ENCODE data around the gene GALE. TPM values are rescaled to one million over a fixed set of nuclear protein-coding genes. Genes with fewer than 3 reads are reported as not detected.

GALE gene
- total RNA-seq, 1 donor from 2014 or later = 131 TPM

- no peak for DNase-seq (ENCODE audit: low read depth)
- H3K4me3 ChIP-seq (ENCODE audit: low read depth, low read length) = peak within 1 kb of the TSS; percentile 95
- TF ChIP-seq CTCF (conservative IDR thresholded peaks at IDR 0.05; ENCODE audit: low read depth, low read length) = no peak
These were observed 22.4 kb downstream of the GALE start, which contains the start of gene PITHD1 for GRCh38 chr1:23777979-23778814. Gene PITHD1 (plus strand): TSS chr1:23778418. CDS start chr1:23778516, 98 bp downstream.

- no peak for TF ChIP-seq CTCF (conservative IDR thresholded peaks at IDR 0.05; ENCODE audit: low read depth, low read length)
- no peak overlapping the region for H3K4me3 ChIP-seq (ENCODE audit: low read depth, low read length)
These were observed 24.3 kb downstream of the GALE start for GRCh38 chr1:23776217-23776616.

GRCh38 chr1:23774174-23774880 lies 26.2 kb downstream of the GALE start:
- no peak for DNase-seq (ENCODE audit: low read depth)
- no peak overlapping the region for H3K4me3 ChIP-seq (ENCODE audit: low read depth, low read length)
- TF ChIP-seq CTCF (conservative IDR thresholded peaks at IDR 0.05; ENCODE audit: low read depth, low read length) = no peak

More at GRCh38 chr1:23776217-23776616, 24.3 kb downstream of the GALE start:
- DNase-seq (ENCODE audit: low read depth) = no peak

- H3K4me3 ChIP-seq (ENCODE audit: low read depth, low read length) = no peak overlapping the region
- TF ChIP-seq CTCF (conservative IDR thresholded peaks at IDR 0.05; ENCODE audit: low read depth, low read length) = no peak
- no peak for DNase-seq (ENCODE audit: low read depth)
These were observed 27.7 kb downstream of the GALE start for GRCh38 chr1:23772854-23773242.

- no peak overlapping the region for H3K4me3 ChIP-seq (ENCODE audit: low read depth, low read length)
- peak; percentile 97 for TF ChIP-seq CTCF (conservative IDR thresholded peaks at IDR 0.05; ENCODE audit: low read depth, low read length)
- no peak for DNase-seq (ENCODE audit: low read depth)
These were observed 28.3 kb downstream of the GALE start for GRCh38 chr1:23772049-23772853.

GRCh38 chr1:23768733-23769132 lies 31.8 kb downstream of the GALE start:
- no peak for TF ChIP-seq CTCF (conservative IDR thresholded peaks at IDR 0.05; ENCODE audit: low read depth, low read length)
- H3K4me3 ChIP-seq (ENCODE audit: low read depth, low read length) = no peak overlapping the region
- DNase-seq (ENCODE audit: low read depth) = no peak

All from epithelial cell of proximal tubule (primary cell).